Fibroblast of skin of abdomen (primary cell): ENCODE results near the gene SHISA7.
"Not testable (repeated sequence)": the region's sequence is repeated elsewhere in the genome, so short reads cannot be mapped to it uniquely, and the experiment has no call there.

Experiments
- DNase-seq: peaks from one replicate; pipeline ENCODE4 v3.0.0-alpha.2; 2013

SHISA7 gene

GRCh38 chr19:55446060-55446459, 3.0 kb upstream of the SHISA7 start:
- DNase-seq = no peak

- DNase-seq = no peak
Measured at GRCh38 chr19:55444646-55445045, 1.5 kb upstream of the SHISA7 start.

GRCh38 chr19:55443824-55444480, 852 bp upstream of the SHISA7 start:
- DNase-seq = no peak

- DNase-seq = no peak
Measured at GRCh38 chr19:55442372-55442961, 633 bp downstream of the SHISA7 start.

GRCh38 chr19:55441692-55442321, 1.3 kb downstream of the SHISA7 start:
- DNase-seq = no peak

GRCh38 chr19:55441319-55441691, 1.8 kb downstream of the SHISA7 start:
- DNase-seq = no peak

DNA sequence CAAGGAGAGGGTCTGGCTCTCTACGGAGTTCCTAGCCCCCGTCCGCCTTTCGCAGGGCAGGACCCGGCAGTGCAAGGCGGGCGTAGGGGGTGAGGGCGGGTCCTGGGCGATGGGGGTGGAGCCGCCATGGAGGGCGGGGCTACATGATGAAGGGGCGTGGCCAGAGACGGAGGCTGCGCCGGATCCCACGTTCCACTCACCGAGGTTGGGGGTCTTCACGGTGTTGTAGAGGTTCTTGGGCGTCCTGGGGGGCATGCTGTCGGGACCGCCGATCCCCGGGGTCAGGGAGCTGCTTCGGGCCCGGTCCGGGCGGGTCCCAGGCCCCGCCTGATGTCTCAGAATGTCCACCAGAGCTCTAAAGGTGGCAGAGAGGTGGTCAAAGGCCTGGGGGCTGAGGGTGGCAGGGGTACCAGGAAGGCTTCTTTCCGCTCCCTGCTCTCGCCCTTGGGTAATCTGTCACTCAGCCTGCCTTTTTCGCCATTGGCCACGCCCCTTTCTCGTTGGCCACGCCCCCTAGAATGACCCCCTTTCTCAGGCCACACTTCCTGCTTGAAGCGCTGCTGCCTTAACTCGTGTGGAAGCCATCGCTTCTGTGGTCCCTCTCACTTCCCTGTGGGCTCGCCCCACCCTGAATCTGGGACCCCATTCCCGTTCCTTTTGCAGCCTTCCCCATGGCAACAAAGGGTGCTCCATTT, 2.5 kb downstream of the SHISA7 start:
- DNase-seq = no peak

DNA sequence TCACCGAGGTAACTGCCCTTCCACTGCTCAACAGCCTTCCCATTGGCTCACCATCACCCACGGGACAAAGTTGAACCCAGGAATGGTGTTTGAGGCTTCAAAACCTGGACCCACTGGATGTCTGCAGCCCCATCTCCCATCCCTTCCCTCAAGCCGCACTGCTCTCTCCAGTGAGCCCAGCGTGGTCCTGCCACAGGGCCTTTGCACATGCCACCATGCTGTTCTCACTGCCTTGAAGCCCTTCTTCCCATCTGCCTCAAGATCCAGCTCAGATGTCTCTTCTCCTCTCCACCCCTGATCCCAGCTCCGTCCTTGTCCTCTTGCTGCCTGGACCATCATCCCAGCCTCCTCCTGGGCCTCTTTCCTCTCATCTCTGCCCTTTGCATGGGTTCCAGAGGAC, 4.0 kb downstream of the SHISA7 start:
- DNase-seq = no peak

GRCh38 chr19:55437410-55437809, 5.7 kb downstream of the SHISA7 start:
- peak; percentile 48 for DNase-seq

- no peak for DNase-seq
Measured at GRCh38 chr19:55436847-55437246, 6.3 kb downstream of the SHISA7 start.

DNA sequence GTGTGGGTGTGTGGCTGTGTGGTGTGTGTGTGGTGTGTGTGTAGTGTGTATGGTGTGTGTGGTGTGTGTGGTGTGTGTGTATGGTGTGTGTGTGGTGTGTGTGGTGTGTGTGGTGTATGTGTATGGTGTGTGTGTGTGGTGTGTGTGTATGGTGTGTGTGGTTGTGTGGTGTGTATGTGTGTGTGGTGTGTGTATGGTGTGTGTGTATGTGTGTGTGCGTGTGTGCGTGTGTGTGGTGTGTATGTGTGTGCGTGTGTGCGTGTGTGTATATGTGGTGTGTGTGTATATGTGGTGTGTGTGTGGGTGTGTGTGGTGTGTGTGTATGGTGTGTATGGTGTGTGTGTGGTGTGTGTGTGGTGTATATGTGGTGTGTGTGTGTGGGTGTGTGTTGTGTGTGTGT, 8.1 kb downstream of the SHISA7 start:
- DNase-seq = no peak

GRCh38 chr19:55434356-55434919, 8.7 kb downstream of the SHISA7 start:
- no peak for DNase-seq

- DNase-seq = no peak
Measured at GRCh38 chr19:55433292-55433691, 9.8 kb downstream of the SHISA7 start.

- no peak for DNase-seq
Measured at GRCh38 chr19:55432241-55432959, 10.7 kb downstream of the SHISA7 start.

GRCh38 chr19:55431183-55431582, 11.9 kb downstream of the SHISA7 start:
- DNase-seq = no peak

DNA sequence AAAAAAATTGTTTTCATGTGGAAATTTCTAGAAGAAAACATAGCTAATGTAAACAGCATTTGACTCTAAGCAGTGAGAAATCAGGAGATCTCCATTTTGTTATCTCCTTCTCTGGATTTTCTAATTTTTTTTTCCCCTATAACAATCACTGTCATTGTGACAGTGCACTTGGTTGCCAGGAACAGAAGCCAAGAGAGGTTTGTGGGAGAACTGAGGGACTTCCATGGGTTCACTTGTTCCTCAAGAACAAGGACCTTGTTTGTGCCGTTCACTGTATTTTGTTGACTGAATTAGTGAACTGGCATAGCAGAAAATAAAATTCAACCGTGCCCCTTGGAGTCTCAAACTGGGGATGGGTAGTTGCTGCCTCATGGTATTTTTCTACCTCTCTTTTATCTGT, 17.1 kb downstream of the SHISA7 start:
- no peak for DNase-seq

DNA sequence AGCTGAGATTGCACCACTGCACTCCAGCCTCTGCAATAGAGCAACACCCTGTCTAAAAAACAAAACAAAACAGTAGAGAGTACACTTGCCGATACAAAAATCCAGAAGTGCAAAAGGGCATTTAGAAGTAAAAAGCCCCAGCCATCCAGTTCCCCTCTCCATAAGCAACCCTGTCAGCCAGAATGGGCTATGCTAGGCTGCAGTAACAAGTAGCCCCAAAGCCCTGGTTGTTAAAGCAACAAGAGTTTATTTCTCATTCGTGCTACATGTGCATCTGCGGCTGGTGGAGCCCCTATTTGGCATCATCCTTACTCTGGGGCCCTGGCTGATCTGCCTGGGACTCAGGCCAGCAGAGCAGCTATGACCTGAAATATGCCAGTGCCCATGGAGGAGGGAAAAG, 18.6 kb downstream of the SHISA7 start:
- no peak for DNase-seq

- DNase-seq = no peak
Measured at GRCh38 chr19:55423225-55424005, 19.7 kb downstream of the SHISA7 start.

DNA sequence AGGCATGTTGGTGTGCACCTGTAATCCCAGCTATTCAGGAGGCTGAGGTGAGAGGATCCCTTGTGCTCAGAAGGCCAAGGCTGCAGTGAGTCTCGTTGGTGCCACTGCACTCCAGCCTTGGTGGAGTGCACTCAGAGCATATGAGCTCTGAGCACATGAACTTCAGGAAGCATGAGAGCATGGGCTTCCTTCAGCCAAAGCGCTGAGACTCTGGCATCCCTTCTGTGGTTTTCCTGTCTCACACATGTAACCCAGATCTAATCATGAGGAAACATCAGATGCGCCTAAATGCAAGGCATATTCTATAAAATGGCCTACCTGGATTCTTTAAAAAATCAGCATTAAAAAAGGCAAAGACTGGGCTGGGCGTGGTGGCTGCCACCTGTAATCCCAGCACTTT, 21.8 kb downstream of the SHISA7 start:
- DNase-seq = not testable (repeated sequence)

- DNase-seq = no peak
Measured at GRCh38 chr19:55419624-55420236, 23.4 kb downstream of the SHISA7 start.

GRCh38 chr19:55419103-55419502, 24.0 kb downstream of the SHISA7 start:
- no peak for DNase-seq
